Measurements from ENCODE around the gene STK17B. TPM values are rescaled to one million over a fixed set of nuclear protein-coding genes. Genes with fewer than 3 reads are reported as not detected.

Gene STK17B
- polyA plus RNA-seq, 1 experiment: 6.1 TPM

DNA sequence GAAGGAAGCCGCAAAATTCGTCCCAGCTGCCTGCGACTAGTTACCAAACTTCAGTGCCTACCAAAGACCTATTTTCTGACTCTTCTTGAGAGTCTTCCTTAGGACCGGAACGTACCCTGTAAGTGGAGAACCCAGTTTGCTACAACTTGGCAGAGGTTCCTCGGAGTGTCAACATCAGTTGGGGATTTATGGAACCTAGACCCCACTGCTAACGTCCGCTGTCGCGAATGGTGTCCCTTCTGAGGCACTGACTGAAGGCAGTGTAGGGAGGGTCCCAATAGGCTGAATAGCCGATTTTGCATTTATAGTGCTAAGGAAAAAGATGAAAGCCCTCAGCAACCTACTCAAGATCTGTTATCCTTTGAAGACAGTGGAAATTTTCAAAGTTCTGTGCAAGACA lies 568 bp upstream of the STK17B start:
- ChIA-PET CTCF (interaction anchor here (0.8 to 2.3 kb wide), 2 partner anchors 11 to 165 kb away, joined by 3 to 10 read pairs; no protein-coding TSS in a partner anchor), POLR2A (no interaction called here)
- H3K27me3 ChIP-seq (ENCODE audit: control insufficient read depth, insufficient read depth, low read length): no peaks in the 10 kb centered on the region
- TF ChIP-seq, protein P1, sequence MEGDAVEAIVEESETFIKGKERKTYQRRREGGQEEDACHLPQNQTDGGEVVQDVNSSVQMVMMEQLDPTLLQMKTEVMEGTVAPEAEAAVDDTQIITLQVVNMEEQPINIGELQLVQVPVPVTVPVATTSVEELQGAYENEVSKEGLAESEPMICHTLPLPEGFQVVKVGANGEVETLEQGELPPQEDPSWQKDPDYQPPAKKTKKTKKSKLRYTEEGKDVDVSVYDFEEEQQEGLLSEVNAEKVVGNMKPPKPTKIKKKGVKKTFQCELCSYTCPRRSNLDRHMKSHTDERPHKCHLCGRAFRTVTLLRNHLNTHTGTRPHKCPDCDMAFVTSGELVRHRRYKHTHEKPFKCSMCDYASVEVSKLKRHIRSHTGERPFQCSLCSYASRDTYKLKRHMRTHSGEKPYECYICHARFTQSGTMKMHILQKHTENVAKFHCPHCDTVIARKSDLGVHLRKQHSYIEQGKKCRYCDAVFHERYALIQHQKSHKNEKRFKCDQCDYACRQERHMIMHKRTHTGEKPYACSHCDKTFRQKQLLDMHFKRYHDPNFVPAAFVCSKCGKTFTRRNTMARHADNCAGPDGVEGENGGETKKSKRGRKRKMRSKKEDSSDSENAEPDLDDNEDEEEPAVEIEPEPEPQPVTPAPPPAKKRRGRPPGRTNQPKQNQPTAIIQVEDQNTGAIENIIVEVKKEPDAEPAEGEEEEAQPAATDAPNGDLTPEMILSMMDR (IDR thresholded peaks at IDR 0.05; ENCODE audit: insufficient read depth, low read depth, low read length): no peak
- peak overlapping the region; percentile 92 for H3K4me3 ChIP-seq (ENCODE audit: low read depth, low read length)
- H3K36me3 ChIP-seq (ENCODE audit: control insufficient read depth, insufficient read depth, low read length): no peaks in the 10 kb centered on the region
- no peak for DNase-seq (ENCODE audit: low read depth)

DNA sequence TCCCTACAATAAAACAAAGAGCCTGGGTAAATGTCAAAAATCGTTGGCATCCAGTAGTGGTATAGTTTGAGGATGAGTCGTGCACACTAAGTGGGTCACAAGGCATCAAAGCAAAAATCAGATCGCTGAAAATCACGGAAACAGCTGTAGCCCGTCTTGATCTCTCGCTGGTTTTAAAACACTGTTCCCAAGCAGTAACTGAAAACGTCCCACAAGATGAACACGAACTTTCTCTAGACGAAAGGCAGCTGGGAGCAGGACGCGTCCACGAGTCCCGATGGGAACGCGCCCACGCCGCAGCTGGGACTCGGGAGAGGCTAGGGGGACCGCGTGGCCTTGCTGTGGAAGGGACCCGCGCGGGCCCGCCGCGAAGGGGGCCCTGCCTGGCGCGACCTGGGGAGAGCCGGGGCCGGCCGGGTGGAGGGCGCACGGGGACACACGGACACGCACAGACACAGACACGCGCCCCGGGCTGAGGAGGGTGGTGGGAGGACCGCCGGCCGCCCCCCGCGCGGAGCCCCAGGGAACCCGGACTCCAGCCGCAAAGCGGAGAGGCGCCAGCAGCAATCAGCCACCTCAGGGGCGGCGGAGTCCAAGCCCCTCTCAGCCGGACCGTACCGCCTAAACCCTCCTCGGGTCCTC lies 651 bp downstream of the STK17B start:
- no peak for DNase-seq (ENCODE audit: low read depth)
- H3K27me3 ChIP-seq (ENCODE audit: control insufficient read depth, insufficient read depth, low read length): no peaks in the 10 kb centered on the region
- H3K4me3 ChIP-seq (ENCODE audit: low read depth, low read length): peak overlapping the region; percentile 92
- H3K36me3 ChIP-seq (ENCODE audit: control insufficient read depth, insufficient read depth, low read length): no peaks in the 10 kb centered on the region
- ChIA-PET POLR2A (interaction anchor here (0.6 to 0.7 kb wide), 2 partner anchors 91 to 143 kb away, joined by 9 to 15 read pairs; no protein-coding TSS in a partner anchor), CTCF (interaction anchor here (0.8 to 2.5 kb wide), 6 partner anchors 59 to 166 kb away, joined by 3 to 10 read pairs (median 6); no protein-coding TSS in a partner anchor)
- TF ChIP-seq, protein P1 (IDR thresholded peaks at IDR 0.05; ENCODE audit: insufficient read depth, low read depth, low read length): no peak

DNA sequence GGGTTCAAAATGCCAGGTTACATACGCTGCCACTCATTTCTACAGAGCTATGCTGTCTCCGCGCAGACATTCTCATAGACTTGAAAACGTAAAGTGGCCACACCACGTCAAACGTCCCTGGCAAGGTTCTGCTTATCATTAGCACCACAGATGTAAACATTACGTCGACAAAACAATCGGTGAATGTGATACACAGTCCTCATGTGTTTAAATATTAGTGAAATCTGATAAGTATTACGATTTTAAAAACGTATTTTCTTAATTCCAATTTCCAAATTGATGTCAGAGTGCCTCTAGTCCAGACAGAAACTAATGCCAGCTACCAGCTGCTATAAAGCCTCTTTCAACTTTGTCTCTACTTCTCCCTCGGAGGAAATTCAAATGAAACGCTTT lies 1.2 kb downstream of the STK17B start:
- Histone ChIP-seq H3K36me3 (ENCODE audit: control insufficient read depth, insufficient read depth, low read length) (no peaks in the 10 kb centered on the region), H3K4me3 (ENCODE audit: low read depth, low read length) (peak overlapping the region; percentile 92), H3K27me3 (ENCODE audit: control insufficient read depth, insufficient read depth, low read length) (no peaks in the 10 kb centered on the region)
- ChIA-PET CTCF (interaction anchor here (0.8 to 2.5 kb wide), 6 partner anchors 58 to 167 kb away, joined by 3 to 10 read pairs (median 6); no protein-coding TSS in a partner anchor), POLR2A (no interaction called here)
- no peak for DNase-seq (ENCODE audit: low read depth)
- TF ChIP-seq, protein P1 (IDR thresholded peaks at IDR 0.05; ENCODE audit: insufficient read depth, low read depth, low read length): no peak

DNA sequence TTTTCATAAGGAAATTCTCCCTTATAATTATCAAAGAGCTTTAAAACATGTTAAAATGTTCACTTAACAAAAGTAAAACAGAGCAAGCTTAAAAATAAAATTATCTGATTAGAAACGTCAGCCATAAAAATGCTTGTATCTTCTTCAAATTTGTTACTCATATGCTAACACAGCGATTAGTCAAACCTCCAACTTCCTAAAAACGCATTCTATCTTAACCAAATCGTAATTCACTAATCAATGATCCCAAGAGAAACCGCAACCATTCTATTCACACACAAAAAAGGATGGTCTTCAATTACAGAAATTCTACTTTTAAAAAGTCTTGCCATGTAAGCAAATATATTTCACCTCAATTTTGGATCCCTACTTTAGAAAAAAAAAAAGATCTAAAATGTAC lies 1.9 kb downstream of the STK17B start:
- POLR2A ChIA-PET: no interaction called here

DNA sequence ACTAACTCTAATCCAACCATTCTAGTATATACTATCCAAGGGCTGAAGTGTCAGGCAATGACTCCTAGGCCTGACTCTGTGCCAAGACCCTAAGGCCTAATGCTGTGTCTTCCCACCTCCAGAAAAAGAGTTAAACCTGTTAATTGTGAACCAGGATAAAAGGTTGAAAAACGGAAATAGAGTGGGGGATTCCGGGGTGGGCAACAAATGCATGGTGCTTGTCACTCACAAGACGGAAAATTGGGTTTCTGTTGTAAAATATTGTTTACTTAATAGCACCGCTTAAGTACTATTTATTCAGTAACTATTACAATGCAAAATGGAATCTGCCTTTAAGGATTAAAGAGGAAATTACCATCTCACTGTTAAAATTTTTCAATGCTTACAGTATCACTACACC lies 3.2 kb downstream of the STK17B start:
- Histone ChIP-seq H3K27me3 (ENCODE audit: control insufficient read depth, insufficient read depth, low read length) (no peaks in the 10 kb centered on the region), H3K4me3 (ENCODE audit: low read depth, low read length) (peak overlapping the region; percentile 16), H3K36me3 (ENCODE audit: control insufficient read depth, insufficient read depth, low read length) (no peaks in the 10 kb centered on the region)
- TF ChIP-seq, protein P1 (IDR thresholded peaks at IDR 0.05; ENCODE audit: insufficient read depth, low read depth, low read length): no peak
- POLR2A ChIA-PET: no interaction called here
- no peak for DNase-seq (ENCODE audit: low read depth)
- CTCF ChIA-PET: interaction anchor here (0.6 to 1.9 kb wide), 3 partner anchors 90 to 388 kb away, joined by 3 to 5 read pairs (median 3); no protein-coding TSS in a partner anchor

More for the DNA sequence above, 1.9 kb downstream of the STK17B start:
- CTCF ChIA-PET: interaction anchor here (1.6 to 2.5 kb wide), 3 partner anchors 91 to 167 kb away, joined by 5 to 10 read pairs (median 8); no protein-coding TSS in a partner anchor
- Histone ChIP-seq H3K27me3 (ENCODE audit: control insufficient read depth, insufficient read depth, low read length) (no peaks in the 10 kb centered on the region), H3K4me3 (ENCODE audit: low read depth, low read length) (peak overlapping the region; percentile 92), H3K36me3 (ENCODE audit: control insufficient read depth, insufficient read depth, low read length) (no peaks in the 10 kb centered on the region)
- TF ChIP-seq, protein P1 (IDR thresholded peaks at IDR 0.05; ENCODE audit: insufficient read depth, low read depth, low read length): no peak
- DNase-seq (ENCODE audit: low read depth): no peak
